ENCODE data around the gene GPC5.

DNA sequence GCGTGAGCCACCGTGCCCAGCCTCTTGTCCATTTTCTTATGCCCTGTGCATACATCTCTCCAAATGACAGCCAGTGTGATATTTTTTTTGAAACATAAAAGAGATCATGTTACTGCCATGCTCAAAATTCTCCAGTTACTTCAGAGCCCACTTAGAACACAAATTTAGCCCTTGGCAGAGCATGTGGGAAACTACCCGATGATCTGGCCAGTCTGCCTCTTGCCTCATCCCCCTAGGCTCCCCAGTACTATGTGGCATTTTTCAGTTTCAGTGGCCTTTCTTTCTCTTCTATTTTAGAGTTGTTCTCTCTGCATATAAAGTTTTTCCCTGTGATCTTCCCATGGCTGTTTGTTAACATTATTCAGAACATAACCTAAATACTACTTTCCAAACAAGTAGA, 323.0 kb downstream of the GPC5 start:
- TF ChIP-seq POLR2A (IDR thresholded peaks at IDR 0.05) (no peak), EP300 (IDR thresholded peaks at IDR 0.05) (no peak)
- TF ChIP-seq, protein P1, sequence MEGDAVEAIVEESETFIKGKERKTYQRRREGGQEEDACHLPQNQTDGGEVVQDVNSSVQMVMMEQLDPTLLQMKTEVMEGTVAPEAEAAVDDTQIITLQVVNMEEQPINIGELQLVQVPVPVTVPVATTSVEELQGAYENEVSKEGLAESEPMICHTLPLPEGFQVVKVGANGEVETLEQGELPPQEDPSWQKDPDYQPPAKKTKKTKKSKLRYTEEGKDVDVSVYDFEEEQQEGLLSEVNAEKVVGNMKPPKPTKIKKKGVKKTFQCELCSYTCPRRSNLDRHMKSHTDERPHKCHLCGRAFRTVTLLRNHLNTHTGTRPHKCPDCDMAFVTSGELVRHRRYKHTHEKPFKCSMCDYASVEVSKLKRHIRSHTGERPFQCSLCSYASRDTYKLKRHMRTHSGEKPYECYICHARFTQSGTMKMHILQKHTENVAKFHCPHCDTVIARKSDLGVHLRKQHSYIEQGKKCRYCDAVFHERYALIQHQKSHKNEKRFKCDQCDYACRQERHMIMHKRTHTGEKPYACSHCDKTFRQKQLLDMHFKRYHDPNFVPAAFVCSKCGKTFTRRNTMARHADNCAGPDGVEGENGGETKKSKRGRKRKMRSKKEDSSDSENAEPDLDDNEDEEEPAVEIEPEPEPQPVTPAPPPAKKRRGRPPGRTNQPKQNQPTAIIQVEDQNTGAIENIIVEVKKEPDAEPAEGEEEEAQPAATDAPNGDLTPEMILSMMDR (IDR thresholded peaks at IDR 0.05) = no peak

Measured in ovary (tissue), 3 donors.